ENCODE results near the gene MTAP. TPM values are rescaled to one million over a fixed set of nuclear protein-coding genes. Genes with fewer than 3 reads are reported as not detected.

Gene MTAP
- polyA plus RNA-seq (ENCODE audit: insufficient read length in 4 of 4): 10 to 100 TPM; 39.6 to 50.4 (median 43.5) TPM

DNA sequence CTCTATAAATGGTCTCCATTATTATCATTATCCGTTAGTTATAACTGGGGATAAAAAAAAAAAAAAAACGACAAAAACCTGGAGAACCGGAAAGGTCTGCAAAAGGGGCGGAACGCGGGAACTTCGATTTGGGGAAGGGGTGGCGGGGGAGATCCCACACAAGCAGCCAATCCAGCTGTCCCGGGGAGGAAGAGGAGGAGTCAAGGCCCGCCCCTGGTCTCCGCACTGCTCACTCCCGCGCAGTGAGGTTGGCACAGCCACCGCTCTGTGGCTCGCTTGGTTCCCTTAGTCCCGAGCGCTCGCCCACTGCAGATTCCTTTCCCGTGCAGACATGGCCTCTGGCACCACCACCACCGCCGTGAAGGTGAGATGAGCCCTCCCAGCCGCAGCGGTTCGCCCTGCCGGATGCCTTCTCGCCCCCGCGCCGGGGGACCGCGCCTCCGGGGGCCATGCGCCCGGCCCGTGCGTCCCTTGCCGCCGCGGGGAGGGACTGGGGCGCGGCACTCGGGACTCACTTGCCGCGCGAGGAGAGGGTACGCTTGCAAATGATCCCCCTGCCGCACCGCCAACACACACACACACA, at the start of gene MTAP:
TSS of gene MTAP (plus strand) at position 219 of the 583 bp plus-strand sequence. CDS start at position 332, 113 bp downstream.
- DNase-seq (ENCODE audit: low read depth in 4 of 4, low spot score in 2 of 4): peak; percentile 78 to 92 (median 90)

DNA sequence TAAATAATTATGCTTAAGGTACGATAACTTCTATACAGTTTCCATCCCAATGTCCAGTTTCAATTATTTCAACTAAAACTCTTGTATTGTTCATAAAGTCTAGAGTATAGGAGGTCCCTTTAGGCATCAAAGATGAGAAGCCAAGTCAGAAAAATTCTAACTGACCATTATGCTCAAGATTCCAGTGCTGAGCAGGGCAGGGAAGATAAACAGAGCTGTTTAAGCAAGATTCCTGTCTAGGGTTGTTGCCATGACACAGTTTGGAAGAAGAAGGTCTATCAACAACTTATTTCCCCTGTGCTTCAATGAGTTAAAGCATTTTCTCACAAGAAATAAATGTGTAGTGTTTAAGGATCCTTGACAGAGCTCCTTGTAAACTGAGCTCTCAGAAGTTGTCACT, 48.9 kb upstream of the MTAP start:
- no peak for DNase-seq (ENCODE audit: low read depth in 4 of 4, low spot score in 2 of 4)

DNA sequence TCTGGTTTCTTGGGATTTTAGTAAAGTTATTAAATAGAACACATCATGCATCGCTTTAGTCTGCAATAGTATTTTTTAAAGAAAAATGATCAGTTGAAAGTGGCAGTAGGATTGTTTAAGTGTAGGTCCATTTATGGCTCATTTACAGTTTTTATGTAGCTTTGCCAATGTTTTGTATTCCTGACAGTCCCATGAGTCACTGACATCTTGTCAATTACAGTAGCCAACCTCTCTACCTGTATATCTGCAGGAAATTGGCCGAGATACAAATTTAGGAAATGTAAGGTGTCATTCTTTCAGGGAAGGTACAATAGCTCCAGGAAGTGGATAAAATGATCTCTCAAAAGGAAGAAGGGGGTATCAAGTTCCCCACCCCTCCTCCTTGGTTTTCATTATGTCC, 47.7 kb upstream of the MTAP start:
- no peak for DNase-seq (ENCODE audit: low read depth in 4 of 4, low spot score in 2 of 4)

DNA sequence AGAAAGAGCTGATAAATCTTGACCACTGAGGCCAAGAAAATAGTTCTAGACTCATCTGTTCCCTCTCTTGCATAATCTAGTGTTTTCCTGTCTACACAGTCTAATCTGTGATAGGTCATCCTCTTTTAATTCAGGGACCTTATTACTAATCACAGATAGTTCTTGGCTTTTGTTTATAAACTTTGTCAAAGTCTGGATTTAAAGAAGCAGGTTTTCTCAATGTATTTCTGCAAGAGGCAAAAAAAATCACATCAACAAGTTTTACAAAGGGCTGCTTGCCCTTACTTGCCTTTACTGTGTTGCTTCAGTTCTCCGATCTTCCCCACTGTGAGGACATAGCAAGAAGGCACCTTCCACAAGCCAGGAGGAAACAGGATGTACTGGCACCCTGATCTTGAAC, 43.9 kb upstream of the MTAP start:
- DNase-seq (ENCODE audit: low read depth in 4 of 4, low spot score in 2 of 4): no peak

DNA sequence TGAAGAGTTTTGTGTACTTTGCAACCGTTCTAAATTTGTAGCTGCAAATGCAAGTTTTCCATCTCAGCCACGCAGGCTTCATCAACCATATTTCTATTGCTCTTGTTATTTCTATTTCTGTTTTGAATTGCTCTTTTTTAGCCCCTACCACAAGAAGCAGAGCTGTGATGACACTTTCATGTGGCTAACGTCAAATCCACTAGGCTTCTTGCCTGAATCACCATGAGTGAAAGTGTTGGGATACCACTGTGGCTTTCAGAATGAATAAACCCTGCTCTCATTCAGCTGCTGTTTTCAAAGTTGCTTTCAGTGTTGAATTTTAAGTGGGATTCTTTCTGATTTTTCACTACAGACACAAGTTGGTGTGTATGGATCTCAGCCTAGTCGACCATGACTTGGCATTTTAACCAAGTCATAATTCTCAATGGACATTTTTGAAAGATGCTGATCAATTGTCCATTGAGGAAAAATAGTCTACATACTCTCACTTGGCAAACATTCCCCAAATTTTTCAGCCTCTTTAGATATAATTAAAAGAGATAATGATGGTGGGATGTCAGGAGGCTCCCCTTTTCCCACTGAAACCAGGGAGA, 41.0 kb upstream of the MTAP start:
- no peak for DNase-seq (ENCODE audit: low read depth in 4 of 4, low spot score in 2 of 4)

DNA sequence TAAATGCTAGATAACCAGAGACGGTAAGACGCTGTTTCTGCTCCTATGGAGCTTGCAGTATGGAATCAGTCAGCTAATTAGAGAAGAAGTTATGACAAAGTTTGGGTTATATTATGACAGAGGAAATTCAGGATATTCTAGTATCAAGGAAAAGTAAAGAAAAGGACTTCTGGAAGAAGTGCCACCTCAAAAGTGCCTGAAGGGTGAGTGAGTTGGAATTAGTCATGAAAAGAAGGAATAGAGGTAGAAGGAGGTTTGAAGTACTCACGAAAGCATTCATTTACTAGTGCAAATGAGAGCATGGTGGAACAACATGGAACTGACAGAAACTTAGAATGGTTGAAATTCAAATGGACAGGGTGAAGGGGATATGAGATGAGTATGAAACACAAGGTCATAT, 40.4 kb upstream of the MTAP start:
- no peak for DNase-seq (ENCODE audit: low read depth in 4 of 4, low spot score in 2 of 4)

DNA sequence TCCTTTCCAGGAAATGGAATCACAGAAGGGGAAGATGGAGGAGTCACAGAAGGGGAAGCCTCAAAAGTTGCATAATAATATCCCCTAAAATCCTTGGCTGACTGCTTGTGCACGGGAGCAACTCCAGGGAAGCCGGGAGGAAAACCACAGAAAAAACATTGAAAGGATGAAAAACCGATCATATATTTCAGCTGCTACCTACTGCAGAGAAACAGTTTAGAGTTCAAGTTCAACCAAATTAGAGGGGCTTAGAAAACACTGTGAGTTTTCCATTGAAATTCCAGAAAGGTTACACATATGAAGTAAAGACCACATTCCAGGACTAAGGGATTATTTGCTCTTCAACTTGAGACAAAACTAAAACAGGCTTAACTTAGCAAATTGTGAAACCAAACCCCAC, 37.6 kb upstream of the MTAP start:
- no peak for DNase-seq (ENCODE audit: low read depth in 4 of 4, low spot score in 2 of 4)

DNA sequence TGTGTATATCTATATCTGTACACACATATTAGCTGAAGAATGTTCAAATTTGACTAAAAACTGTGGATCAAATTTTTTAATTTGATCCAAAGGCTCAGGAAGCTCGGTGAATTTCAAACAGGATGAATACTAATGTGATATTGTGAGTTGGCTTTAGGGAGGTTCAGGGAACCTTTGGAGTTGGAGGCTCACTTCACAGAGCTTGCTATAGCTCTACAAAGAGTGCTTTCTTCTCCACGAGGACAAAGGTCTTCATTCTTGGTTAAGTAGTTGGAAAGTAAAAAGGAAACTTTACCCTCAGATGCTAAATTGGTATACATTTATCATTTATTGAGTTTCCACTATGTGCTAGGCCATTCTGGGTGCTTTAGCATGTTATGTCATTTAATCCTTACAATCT, 36.3 kb upstream of the MTAP start:
- no peak for DNase-seq (ENCODE audit: low read depth in 4 of 4, low spot score in 2 of 4)

DNA sequence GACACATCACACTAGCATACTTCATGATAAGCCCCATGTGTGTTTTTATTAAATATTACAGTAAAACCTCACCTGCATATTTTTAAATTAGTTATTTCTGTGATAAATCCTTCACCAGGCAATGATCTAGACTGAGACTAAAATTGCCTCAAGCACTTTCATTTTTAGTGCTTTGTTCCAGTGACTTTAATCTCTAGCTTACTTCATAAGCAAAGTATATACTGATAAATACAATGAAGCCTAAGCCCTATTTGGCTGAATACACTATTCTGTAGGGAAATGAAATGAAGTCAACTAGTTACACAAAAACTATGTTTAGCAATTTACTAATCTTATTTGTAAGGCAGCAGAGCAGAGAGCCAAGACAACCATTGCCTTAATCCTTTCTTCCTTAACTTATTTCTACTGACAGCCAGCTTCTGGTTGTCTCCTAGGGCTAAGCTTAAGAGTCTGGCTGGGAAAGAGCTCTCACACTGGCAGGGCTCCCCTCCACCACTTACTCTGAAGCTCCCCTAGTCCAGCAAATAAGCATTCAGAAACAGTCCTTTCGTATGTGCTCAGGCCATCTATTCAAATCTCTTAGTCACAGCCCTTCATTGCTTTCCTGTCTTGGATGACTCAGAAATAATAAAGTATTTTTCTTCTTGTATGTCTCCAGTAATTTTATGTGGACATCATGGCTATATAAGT, 31.4 kb upstream of the MTAP start:
- no peak for DNase-seq (ENCODE audit: low read depth in 4 of 4, low spot score in 2 of 4)

DNA sequence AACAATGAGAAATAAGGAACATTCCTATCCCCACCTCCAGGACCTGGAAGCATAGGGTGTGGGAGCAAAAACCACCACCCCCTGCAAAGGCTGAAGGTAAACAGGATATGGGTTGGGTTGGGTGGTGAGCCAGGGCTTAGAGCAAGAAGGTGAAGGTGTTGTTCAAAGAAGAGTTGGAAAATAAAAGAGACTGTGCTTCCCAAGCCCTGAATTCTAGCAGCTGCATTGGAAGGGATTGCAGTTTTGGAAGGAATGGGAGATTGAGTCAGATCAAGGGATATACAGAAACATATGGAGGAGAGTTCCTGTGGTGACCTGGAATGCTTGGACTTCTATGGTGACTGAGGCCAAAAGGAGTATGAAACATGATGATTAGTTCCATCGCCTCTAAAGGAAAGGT, 24.7 kb upstream of the MTAP start:
- DNase-seq (ENCODE audit: low read depth in 4 of 4, low spot score in 2 of 4): no peak

DNA sequence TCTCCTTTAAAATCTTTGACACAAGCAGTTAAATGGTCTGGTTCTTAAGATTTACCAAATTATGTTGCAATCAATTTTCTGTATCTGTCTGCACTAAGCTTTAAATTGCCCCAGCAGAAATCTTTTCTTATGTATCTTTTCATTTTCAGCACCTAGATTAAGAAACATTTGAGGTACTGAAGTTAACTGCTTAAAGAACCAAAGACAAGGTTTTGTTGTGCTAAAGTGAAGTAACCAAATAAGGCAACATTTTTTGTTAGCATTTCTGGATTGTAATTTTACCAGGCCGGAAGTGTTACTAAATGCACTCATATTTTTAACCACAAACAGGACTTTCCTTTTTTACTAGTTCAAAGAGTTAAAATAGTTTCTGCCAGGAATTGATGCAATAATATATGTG, 24.1 kb upstream of the MTAP start:
- DNase-seq (ENCODE audit: low read depth in 4 of 4, low spot score in 2 of 4): no peak

DNA sequence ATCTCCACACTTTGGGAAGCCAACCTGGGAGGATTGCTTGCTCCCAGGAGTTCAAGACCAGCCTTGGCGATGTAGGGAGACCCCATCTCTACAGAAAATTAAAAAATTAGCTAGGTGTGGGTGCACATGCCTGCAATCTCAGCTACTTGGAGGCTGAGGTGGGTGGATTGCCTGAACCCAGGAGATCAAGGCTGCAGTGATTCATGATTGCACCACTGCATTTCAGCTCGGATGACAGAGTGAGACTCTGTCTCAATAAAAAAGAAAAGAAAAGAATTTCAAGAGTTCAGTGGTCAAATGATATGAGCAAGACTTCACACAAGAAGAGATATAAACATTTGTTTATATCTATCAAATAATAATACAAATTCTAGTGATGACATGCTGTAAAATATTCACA, 23.0 kb upstream of the MTAP start:
- no peak for DNase-seq (ENCODE audit: low read depth in 4 of 4, low spot score in 2 of 4)

DNA sequence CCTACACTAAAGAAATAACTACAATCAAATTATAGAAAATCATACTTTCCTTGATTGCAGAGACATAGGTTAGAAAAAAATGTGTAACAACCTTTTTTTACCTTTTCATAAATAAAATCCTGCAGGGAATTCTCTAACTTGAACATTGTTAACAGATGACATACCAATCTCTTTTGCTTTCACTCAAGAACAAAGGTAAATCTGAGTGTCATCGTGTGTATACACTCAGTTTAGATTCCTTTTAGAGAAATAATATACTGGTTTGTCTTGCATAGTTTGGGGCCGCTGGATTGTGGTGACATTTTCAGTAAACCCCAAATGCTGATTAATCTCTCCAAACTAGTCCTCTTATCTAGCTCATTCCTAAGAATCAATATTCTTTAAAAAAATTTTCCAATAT, 20.8 kb upstream of the MTAP start:
- DNase-seq (ENCODE audit: low read depth in 4 of 4, low spot score in 2 of 4): no peak

DNA sequence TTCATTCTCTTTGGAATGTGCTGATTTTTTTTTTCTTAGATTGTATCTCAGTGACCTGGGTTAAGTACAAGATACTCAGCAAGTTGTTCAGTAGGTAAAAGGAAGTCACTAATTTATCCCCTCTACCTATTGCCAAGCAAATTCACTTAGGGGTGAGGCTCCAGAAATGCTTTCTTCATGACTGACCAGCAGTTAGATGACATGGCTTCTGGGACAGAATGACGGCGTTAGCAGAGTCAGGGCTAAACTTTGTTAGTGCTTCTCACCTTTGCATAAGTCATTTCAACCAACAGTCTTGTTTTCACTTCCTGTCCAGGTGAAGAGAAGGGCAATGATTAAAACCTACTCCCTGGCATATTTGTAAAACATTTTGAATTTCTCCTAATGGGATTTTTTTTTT, 20.2 kb upstream of the MTAP start:
- DNase-seq (ENCODE audit: low read depth in 4 of 4, low spot score in 2 of 4): no peak

DNA sequence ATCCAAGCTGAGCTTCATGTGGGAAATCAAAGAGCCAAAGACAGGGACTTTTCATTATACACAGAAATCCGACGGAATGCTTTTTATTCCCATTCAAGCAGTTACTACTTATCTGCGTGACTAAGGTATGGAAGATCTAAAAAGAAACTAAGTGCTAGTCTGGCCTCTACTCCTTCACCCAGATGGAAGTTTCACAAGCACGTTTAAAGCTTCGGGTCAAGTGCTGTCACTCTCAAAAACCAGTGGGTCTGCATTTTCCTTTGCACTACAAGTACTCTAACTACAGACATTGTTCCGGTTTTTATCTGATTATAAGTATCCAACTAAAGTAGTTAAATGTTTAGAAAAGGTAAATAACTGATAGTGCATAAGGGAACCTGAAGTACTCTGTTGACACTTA, 13.7 kb upstream of the MTAP start:
- DNase-seq (ENCODE audit: low read depth in 4 of 4, low spot score in 2 of 4): no peak

DNA sequence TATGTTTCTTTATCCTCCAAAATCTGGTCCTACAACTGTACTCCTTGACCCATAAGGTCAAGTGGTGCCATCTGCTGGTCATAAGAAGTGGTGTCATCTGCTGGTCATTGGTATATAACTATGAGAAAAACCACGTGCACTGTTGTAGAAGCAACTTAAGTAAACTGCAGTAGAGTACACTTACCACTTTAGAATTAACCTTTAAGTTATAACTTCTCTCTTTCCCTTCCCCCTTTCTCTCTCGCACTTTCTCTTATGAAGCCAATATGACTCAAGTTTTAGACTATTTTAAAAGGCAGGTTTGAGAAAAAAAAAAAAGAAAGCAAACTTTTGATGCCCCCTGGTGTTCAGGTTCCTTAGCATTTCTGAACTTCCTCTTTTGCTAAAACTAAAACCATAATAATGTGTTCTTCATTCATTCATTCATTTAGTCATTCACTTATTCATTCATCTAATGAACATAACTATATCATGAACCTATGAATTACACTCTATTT, 12.8 kb upstream of the MTAP start:
- DNase-seq (ENCODE audit: low read depth in 4 of 4, low spot score in 2 of 4): peak; percentile 52 to 72 (median 64)

DNA sequence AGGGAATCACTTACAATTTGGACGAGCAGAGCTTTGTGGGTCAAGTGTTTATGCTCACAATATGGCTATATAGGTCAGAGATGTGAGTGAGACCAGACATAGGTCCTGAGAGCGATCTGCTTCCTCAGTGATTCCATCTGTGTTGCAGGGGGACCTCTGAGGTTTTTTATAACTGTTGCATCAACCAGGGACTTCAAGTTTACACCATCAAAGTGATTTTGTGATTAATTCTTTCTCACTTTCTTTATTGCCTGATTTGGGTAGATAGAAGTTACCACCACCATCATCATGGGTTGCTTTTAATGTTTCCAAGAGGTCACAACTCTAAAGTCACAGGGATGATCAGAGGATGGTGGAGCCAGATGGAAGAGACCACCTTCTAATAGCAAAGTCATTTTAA, 7.0 kb upstream of the MTAP start:
- no peak for DNase-seq (ENCODE audit: low read depth in 4 of 4, low spot score in 2 of 4)

DNA sequence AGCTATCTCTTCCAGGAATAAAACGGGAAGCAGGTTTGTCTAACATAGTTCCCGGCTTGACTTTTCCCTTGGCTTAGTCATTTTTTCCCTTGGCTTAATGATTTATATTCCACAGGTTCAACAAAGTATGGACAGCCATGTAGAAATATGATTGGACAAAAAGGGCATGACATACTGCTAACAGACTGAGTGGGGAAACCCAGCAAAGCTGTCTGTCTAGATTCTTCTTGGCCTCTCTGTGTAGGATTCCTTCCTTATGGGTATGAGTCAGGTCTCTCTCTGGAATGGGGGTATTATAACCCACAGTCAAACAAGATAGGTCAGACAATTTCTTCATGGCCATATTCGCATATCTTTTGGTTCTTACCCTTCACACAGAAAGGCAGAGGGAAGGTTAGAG, 5.7 kb upstream of the MTAP start:
- DNase-seq (ENCODE audit: low read depth in 4 of 4, low spot score in 2 of 4): no peak

DNA sequence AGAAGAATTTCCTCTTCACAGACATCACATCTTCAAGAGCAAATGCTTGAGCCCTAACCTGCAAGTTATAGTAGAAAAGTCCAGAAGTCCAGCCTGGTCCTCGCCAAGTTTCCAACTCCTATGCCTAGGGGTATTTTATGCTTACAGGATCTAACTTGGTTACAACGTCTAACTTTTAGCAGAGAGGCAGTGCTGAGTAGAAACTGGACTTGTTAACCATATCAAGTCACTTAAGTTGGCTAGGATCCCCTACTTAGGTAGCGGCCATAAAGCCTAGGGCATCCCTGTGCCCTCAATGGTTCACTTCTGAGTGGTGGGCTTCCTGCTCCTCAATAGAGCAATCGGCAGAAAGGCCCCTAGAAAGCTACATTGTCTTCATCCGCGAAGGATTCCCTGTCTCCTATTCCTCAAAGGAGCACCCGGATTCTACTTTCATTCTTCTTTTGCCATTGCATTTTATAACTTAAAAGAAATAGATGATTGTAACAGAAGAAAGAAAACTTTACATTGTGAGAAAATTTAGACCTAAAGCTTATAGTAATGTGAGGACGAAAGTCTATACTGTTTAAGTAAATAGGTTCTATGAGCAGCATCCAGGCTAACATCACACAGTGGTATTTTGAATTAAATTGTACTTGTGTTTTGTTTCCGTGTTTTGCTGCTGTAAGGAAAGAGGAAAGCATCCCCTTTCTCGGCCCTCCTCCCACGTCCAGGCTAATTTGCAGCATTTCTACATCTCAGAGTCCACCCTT, 1.3 kb upstream of the MTAP start:
- no peak for DNase-seq (ENCODE audit: low read depth in 4 of 4, low spot score in 2 of 4)

DNA sequence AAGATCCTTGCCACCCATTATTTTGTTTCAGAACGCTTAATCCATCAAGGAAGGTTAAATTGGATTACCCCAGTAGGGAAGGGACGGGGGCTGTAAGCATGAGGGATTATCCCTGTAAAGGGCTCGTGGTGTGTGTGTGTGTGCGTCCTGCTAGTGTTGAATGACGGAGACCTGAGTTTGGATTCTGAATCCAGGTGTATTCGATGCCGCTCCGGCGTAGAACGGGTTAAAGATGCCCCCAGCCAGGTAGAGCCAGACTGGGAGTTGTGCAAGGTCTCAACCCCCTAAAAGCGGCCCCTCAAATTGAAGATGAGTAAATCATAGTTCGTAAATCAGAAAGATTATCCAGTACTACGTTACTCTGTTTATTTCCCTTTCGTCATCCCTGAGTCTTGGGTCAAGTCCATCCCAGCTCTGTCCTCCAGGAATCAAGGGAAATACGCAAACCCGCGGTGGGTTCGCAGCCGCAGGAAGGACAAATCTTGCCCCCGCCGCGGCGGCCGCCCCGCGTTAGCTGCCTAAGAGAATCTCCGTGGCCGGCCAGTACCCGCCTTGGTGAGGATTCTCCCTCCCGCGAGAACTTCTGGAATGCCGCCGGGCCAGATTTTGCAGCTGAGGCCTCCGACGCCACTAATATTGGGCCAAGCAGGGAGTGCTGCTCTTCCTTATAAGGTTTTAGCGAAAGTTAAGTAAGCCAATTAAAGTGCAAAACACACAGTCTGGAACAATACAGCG, 586 bp upstream of the MTAP start:
- DNase-seq (ENCODE audit: low read depth in 4 of 4, low spot score in 2 of 4): peak in 1 of 4 donors; percentile 3

DNA sequence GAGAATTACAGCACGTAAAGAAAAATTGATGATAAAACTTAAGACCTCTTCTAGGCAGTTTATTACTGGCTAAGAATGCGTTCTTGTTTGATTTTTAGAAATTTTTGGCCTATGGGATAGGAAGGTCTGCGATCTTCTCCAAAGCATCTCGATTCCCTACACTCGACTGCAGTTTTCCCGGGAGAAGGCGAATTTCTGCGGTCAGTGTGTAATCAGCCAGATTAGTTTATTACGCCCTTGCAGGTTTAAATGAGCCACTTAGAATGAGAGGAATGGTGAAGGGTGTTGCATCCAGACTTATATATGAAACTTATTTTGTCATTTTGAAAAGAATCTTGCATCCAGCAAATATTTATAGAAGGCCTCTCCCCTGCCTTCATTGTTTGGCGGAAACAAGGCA, 1.2 kb downstream of the MTAP start:
- DNase-seq (ENCODE audit: low read depth in 4 of 4, low spot score in 2 of 4): peak in 1 of 4 donors; percentile 21
